ENCODE data around the gene MCUB. TPM values are rescaled to one million over a fixed set of nuclear protein-coding genes. Genes with fewer than 3 reads are reported as not detected.

The MCUB gene
- total RNA-seq, 1 donor from 2014 or later: 83.6 TPM

GRCh38 chr4:109722357-109722756 lies 162.3 kb downstream of the MCUB start:
- intact Hi-C loops (cut with micrococcal nuclease): no loop called here

GRCh38 chr4:109723110-109723509 lies 163.1 kb downstream of the MCUB start:
- intact Hi-C loops (cut with micrococcal nuclease): no loop called here

GRCh38 chr4:109728385-109728784 lies 168.3 kb downstream of the MCUB start:
- intact Hi-C loops (cut with micrococcal nuclease): loop anchor here (2.0 kb wide), 1 partner anchor 1740 kb away; the partner anchor contains the start of gene HADH

- intact Hi-C loops (cut with micrococcal nuclease): loop anchor here (1.0 to 2.0 kb wide), 5 partner anchors 26 to 1740 kb away; partner anchors contain the start of genes CASP6, HADH and SEC24B
Observed at GRCh38 chr4:109729117-109729717, 169.2 kb downstream of the MCUB start.

- intact Hi-C loops (cut with micrococcal nuclease): loop anchor here (1.0 to 2.0 kb wide), 8 partner anchors 25 to 1741 kb away; partner anchors contain the start of genes CASP6, GAR1, HADH and RPL34
Observed at GRCh38 chr4:109729718-109730618, 169.9 kb downstream of the MCUB start, which contains the start of gene PLA2G12A. Gene PLA2G12A (minus strand): TSS chr4:109730070. CDS start chr4:109729809, 261 bp downstream.

GRCh38 chr4:109730619-109731545 lies 170.8 kb downstream of the MCUB start:
- intact Hi-C loops (cut with micrococcal nuclease): loop anchor here (1.0 to 2.0 kb wide), 3 partner anchors 24 to 1110 kb away; partner anchors contain the start of genes GAR1 and RPL34

- intact Hi-C loops (cut with micrococcal nuclease): no loop called here
Observed at GRCh38 chr4:109733728-109734127, 173.7 kb downstream of the MCUB start.

- intact Hi-C loops (cut with micrococcal nuclease): no loop called here
Observed at GRCh38 chr4:109735566-109736365, 175.7 kb downstream of the MCUB start.

Other genes starting within 250 kb of the MCUB start
- gene SEC24B, start 126.4 kb upstream of the MCUB start, total RNA-seq: 29.9 and 30.3 TPM in 2 replicates
- gene CASP6, start 143.2 kb downstream of the MCUB start, total RNA-seq: 32.6 and 34.0 TPM in 2 replicates
- gene PLA2G12A, start 169.8 kb downstream of the MCUB start, total RNA-seq: 14.1 and 15.2 TPM in 2 replicates
- not detected in 2 replicates for gene CFI, start 241.8 kb downstream of the MCUB start, total RNA-seq

Measured in T-helper 1 cell treated with Interleukin-12 subunit alpha and Interleukin-12 subunit beta and Interleukin-4 antibody, amounts not matched to agents 30 ng/mL and 1 ng/mL, for 36 hours (primary cell).